Measurements from ENCODE around the gene ILRUN. TPM values are rescaled to one million over a fixed set of nuclear protein-coding genes. Genes with fewer than 3 reads are reported as not detected.

The ILRUN gene
- total RNA-seq, 1 donor from 2014 or later: 69.6 TPM

- no peaks in the 10 kb centered on the region for H3K9me3 ChIP-seq
- no peaks in the 10 kb centered on the region for H3K4me1 ChIP-seq
- H3K27me3 ChIP-seq: no peaks in the 10 kb centered on the region
- peaks cover 6 to 9% of the 10 kb centered on the region in 2 donors for H3K36me3 ChIP-seq
- H3K4me3 ChIP-seq: no peak overlapping the region
- intact Hi-C loops (cut with DNase I): no loop called here
- no peak for TF ChIP-seq CTCF (IDR thresholded peaks at IDR 0.05)
- no peak overlapping the region for H3K27ac ChIP-seq
- no peak for DNase-seq (ENCODE audit: low spot score in 2 of 2)
Observed at GRCh38 chr6:34648806-34649205, 47.8 kb downstream of the ILRUN start.

Other genes with a start within 250 kb of the ILRUN start
- not detected for gene PACSIN1, start 230.7 kb downstream of the ILRUN start, total RNA-seq
- gene SPDEF, start 140.4 kb downstream of the ILRUN start, total RNA-seq: not detected
- gene SNRPC, start 60.7 kb upstream of the ILRUN start, total RNA-seq: 113 TPM
- gene BLTP3A, start 95.3 kb upstream of the ILRUN start, total RNA-seq: 12.7 TPM
- gene TAF11, start 191.3 kb upstream of the ILRUN start, total RNA-seq: 0.85 TPM
- 20.9 TPM for gene ANKS1A, start 192.5 kb upstream of the ILRUN start, total RNA-seq

Measured in ascending aorta (tissue), 2 donors.